SK-N-SH (cell line): ENCODE data around the gene PRKG1.

Experiments used
- CHD2 ChIP-seq: fragments of 150-350 bp; IDR thresholded peaks from 2 replicates; pipeline ENCODE4 v1.6.1; 2018; ENCODE audit warnings: low read length; ENCODE audit not compliant: partially characterized antibody
- CTCF ChIP-seq: fragments of 200-600 bp; sonication (generic); IDR thresholded peaks from 2 replicates; pipeline ENCODE4 v1.6.1; 2017; ENCODE audit warnings: antibody characterized with exemption, mild to moderate bottlenecking, moderate library complexity
- JUND ChIP-seq: IDR thresholded peaks from 2 replicates; pipeline ENCODE4 v1.4.0; 2012
- MXI1 ChIP-seq: IDR thresholded peaks from 2 replicates; pipeline ENCODE4 v1.6.1; 2012; ENCODE audit warnings: mild to moderate bottlenecking, low read depth, low read length, improper control_type of control experiment
- NRF1 ChIP-seq: IDR thresholded peaks from 2 replicates; pipeline ENCODE4 v1.6.1; 2012; ENCODE audit warnings: low read depth, mild to moderate bottlenecking, low read length

- TF ChIP-seq NRF1: no peak
- no peak for TF ChIP-seq CTCF
- TF ChIP-seq MXI1: no peak
- TF ChIP-seq CHD2: no peak
- TF ChIP-seq JUND: no peak
Observed at GRCh38 chr10:51999096-51999495, 924.8 kb downstream of the PRKG1 start.
